ENCODE data around the gene SETBP1.

The SETBP1 gene

GRCh38 chr18:44950685-44951195 is 270.1 kb downstream of the SETBP1 start:
- DNase-seq: no peak

- no peak for DNase-seq
These were observed 271.1 kb downstream of the SETBP1 start for GRCh38 chr18:44951748-44952147.

- DNase-seq: no peak
These were observed 273.6 kb downstream of the SETBP1 start for GRCh38 chr18:44954257-44954656.

- DNase-seq: no peak
These were observed 275.1 kb downstream of the SETBP1 start for GRCh38 chr18:44955825-44956224.

- DNase-seq: no peak
These were observed 276.3 kb downstream of the SETBP1 start for GRCh38 chr18:44957025-44957424.

- DNase-seq: no peak
These were observed 276.8 kb downstream of the SETBP1 start for GRCh38 chr18:44957461-44957860.

GRCh38 chr18:44958040-44958439 is 277.4 kb downstream of the SETBP1 start:
- no peak for DNase-seq

- no peak for DNase-seq
These were observed 277.8 kb downstream of the SETBP1 start for GRCh38 chr18:44958455-44958854.

- no peak for DNase-seq
These were observed 278.3 kb downstream of the SETBP1 start for GRCh38 chr18:44959013-44959412.

GRCh38 chr18:44960580-44960979 is 279.9 kb downstream of the SETBP1 start:
- DNase-seq: no peak

- no peak for DNase-seq
These were observed 280.8 kb downstream of the SETBP1 start for GRCh38 chr18:44961288-44961995.

- no peak for DNase-seq
These were observed 286.9 kb downstream of the SETBP1 start for GRCh38 chr18:44967599-44967998.

- no peak for DNase-seq
These were observed 287.6 kb downstream of the SETBP1 start for GRCh38 chr18:44968336-44968735.

- DNase-seq: no peak
These were observed 288.6 kb downstream of the SETBP1 start for GRCh38 chr18:44969214-44969795.

- no peak for DNase-seq
These were observed 292.6 kb downstream of the SETBP1 start for GRCh38 chr18:44973282-44973681.

- no peak for DNase-seq
These were observed 293.5 kb downstream of the SETBP1 start for GRCh38 chr18:44974174-44974573.

- no peak for DNase-seq
These were observed 297.2 kb downstream of the SETBP1 start for GRCh38 chr18:44977856-44978255.

- no peak for DNase-seq
These were observed 299.1 kb downstream of the SETBP1 start for GRCh38 chr18:44979748-44980147.

GRCh38 chr18:44981121-44981520 is 300.4 kb downstream of the SETBP1 start:
- DNase-seq: no peak

GRCh38 chr18:44986933-44987332 is 306.2 kb downstream of the SETBP1 start:
- no peak for DNase-seq

GRCh38 chr18:44987371-44987770 is 306.7 kb downstream of the SETBP1 start:
- no peak for DNase-seq

GRCh38 chr18:44988821-44989587 is 308.3 kb downstream of the SETBP1 start:
- DNase-seq: no peak

GRCh38 chr18:44996261-44996660 is 315.6 kb downstream of the SETBP1 start:
- no peak for DNase-seq

- DNase-seq: no peak
These were observed 316.5 kb downstream of the SETBP1 start for GRCh38 chr18:44997174-44997573.

Data from activated CD8-positive, alpha-beta memory T cell treated with anti-CD3 and anti-CD28 coated beads, Interleukin-2, amount 50 U/mL, for 48 hours (primary cell).